Fibroblast of pulmonary artery (primary cell): ENCODE data around the gene POU2F1.

Experiments
- DNase-seq: peaks from one replicate; pipeline ENCODE4 v3.0.0-alpha.2; 2010; ENCODE audit warnings: low read depth
- H3K4me3 ChIP-seq: replicated peaks from 2 replicates; pipeline ENCODE4 v1.5.1; 2011; ENCODE audit warnings: low read depth, mild to moderate bottlenecking, control low read depth, low read length, moderate library complexity
- TF ChIP-seq, protein P1 (sequence below): IDR thresholded peaks from 2 replicates; pipeline ENCODE4 v1.5.1; 2011; ENCODE audit warnings: mild to moderate bottlenecking, control low read depth, low read length, inconsistent platforms; ENCODE audit errors: missing control alignments

The POU2F1 gene

GRCh38 chr1:167212025-167212424, 8.7 kb upstream of the POU2F1 start:
- no peak for DNase-seq
- no peak overlapping the region for H3K4me3 ChIP-seq
- TF ChIP-seq, protein P1, sequence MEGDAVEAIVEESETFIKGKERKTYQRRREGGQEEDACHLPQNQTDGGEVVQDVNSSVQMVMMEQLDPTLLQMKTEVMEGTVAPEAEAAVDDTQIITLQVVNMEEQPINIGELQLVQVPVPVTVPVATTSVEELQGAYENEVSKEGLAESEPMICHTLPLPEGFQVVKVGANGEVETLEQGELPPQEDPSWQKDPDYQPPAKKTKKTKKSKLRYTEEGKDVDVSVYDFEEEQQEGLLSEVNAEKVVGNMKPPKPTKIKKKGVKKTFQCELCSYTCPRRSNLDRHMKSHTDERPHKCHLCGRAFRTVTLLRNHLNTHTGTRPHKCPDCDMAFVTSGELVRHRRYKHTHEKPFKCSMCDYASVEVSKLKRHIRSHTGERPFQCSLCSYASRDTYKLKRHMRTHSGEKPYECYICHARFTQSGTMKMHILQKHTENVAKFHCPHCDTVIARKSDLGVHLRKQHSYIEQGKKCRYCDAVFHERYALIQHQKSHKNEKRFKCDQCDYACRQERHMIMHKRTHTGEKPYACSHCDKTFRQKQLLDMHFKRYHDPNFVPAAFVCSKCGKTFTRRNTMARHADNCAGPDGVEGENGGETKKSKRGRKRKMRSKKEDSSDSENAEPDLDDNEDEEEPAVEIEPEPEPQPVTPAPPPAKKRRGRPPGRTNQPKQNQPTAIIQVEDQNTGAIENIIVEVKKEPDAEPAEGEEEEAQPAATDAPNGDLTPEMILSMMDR, result no peak

DNA sequence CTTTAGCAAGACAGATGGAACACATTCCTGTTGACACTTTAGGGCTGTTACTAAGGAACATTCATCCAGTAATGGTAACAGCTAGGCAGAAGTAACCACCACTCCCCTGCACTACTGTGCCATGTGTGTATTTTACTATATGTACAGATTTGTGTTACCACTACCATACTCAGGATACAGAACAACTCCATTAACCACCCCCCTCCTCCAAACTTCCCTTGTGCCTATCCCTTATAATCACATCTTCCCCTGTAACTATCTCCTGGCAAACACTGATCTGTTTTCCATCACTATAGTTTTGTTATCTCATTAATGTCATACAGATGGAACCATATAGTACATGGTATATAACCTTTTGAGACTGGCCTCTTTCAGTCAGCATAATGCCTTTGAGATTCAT, 3.9 kb upstream of the POU2F1 start:
- TF ChIP-seq, protein P1, result no peak
- H3K4me3 ChIP-seq, result no peak overlapping the region
- DNase-seq, result no peak

DNA sequence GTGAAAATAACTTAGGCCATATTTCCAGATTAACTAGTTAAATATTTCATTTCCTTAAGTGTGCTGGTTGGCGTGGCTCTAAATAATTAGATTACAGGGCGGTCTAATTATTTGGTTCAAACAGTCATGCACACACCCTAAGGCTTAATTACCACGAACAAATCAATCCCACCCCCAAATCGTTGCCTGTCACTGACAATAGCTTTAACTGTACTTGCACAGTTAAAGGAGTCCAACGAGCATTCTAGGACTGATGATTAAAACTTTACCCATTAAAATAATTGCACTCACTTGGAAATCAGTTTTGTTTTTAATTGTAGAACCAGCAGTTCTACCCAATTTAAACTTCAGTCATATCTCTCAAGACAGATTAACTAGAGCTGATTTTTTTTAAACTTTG, 1.5 kb upstream of the POU2F1 start:
- H3K4me3 ChIP-seq, result peak overlapping the region; percentile 99
- TF ChIP-seq, protein P1, result no peak
- no peak for DNase-seq

DNA sequence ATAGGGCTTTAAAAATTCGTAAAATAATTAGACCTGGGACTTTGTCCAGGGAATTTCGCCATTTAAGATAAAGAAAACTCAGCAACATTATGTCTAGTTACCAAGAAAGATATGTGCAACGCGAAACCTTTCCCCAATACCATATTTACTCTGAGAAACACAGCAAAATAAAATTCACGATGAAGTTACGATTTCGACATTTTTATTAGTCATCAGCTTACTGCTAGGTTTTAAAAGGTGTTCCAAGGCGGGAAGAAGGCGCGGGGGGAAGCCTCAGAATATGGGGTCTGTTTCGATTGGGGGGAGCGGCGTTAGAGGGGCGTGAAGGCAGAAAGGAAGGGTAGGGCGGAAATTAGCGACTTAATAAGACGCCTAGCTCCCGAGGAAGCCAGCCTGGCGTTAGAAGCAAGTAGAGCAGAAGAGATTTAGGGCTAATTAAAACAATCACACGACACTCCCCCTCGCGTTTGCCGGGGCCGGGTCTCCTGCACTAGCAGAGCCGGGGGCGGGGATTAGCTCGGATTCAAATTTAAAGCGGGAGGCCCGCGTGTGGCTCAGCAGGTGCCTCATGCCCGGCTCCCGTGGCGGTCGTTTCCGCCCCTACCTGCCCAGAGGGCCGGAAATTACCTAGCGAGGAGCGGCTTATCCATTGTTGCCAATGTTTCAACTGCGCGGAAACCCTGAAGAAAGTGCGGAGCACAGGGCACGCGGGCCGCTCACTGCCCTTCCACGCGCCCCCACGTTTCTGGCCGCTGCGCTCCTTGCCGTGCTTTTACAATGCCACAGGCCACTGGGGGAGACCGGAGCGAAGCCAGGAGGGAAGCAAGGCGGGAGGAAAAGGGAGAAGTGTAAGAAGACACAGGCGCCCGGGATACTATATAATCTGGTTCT, 795 bp upstream of the POU2F1 start:
- peak; percentile 56 for DNase-seq
- H3K4me3 ChIP-seq, result peak overlapping the region; percentile 99
- TF ChIP-seq, protein P1, result no peak

DNA sequence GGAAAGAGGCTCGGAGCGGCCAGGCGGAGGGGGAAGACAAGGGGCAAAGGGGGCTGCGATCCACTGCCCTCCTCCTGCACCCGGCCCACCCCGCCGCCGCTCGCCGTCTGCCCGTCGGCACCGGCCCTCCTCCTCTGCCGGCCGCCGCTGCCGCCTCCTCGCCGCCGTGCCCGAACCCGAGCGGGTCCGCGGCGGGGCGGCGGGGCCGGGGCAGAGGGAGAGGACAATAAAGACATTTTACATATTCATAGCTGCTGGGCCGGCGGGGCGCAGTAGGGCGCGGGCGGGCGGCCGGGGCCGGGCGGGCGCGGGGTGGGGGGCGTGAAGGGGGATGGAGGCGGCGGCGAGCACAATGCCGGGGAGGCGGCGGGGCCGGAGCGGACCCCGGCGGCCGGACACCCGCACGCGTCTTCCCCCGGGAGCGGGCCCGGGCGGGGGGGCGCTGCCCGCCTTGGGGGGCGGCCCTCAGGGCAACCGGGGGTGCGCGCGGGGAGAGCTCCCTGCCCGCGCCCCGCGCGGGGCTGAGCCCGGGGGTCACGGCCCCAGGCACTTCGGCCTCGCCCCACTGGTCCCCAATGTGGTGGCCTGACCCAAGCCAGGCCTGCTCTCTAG, 546 bp downstream of the POU2F1 start:
- DNase-seq, result no peak
- peak overlapping the region; percentile 76 for H3K4me3 ChIP-seq
- TF ChIP-seq, protein P1, result no peak

- H3K4me3 ChIP-seq, result peak overlapping the region; percentile 76
- TF ChIP-seq, protein P1, result no peak
- DNase-seq, result peak; percentile 80
These were observed 1.3 kb downstream of the POU2F1 start for GRCh38 chr1:167221738-167222610.
